ENCODE results near the gene VTA1.
A peak's percentile ranks its signal among the peaks of the same experiment; 100 is the strongest.

VTA1 gene

DNA sequence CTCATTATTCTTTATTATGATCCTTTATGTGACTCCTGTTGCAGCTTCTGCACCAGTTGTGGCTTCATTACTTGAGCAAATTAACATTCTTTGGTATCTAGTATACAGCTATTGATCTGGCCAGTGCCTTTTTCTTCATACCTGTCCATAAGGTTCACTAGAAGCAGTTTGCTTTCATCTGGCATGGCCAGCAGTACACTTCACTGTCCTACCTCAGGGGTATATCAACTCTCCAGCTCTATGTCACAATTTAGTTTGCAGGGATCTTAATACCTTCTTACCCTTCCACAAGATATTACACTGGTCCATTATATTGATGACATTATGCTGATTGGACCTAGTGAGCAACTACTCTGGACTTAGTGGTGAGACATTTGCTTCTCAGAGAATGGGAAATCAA is 46.6 kb downstream of the VTA1 start:
- H3K4me1 ChIP-seq (ENCODE audit: control insufficient read depth in 1 of 2, insufficient read depth in 1 of 2, low read depth in 1 of 2, low read length in 1 of 2): no peaks in the 10 kb centered on the region
- no peaks in the 10 kb centered on the region for H3K9me3 ChIP-seq
- peaks cover 21% of the 10 kb centered on the region for H3K36me3 ChIP-seq
- TF ChIP-seq, protein P1, sequence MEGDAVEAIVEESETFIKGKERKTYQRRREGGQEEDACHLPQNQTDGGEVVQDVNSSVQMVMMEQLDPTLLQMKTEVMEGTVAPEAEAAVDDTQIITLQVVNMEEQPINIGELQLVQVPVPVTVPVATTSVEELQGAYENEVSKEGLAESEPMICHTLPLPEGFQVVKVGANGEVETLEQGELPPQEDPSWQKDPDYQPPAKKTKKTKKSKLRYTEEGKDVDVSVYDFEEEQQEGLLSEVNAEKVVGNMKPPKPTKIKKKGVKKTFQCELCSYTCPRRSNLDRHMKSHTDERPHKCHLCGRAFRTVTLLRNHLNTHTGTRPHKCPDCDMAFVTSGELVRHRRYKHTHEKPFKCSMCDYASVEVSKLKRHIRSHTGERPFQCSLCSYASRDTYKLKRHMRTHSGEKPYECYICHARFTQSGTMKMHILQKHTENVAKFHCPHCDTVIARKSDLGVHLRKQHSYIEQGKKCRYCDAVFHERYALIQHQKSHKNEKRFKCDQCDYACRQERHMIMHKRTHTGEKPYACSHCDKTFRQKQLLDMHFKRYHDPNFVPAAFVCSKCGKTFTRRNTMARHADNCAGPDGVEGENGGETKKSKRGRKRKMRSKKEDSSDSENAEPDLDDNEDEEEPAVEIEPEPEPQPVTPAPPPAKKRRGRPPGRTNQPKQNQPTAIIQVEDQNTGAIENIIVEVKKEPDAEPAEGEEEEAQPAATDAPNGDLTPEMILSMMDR (IDR thresholded peaks at IDR 0.05): no peak
- no peak overlapping the region for H3K4me3 ChIP-seq (ENCODE audit: low read depth in 1 of 2, low read length in 1 of 2)
- no peaks in the 10 kb centered on the region for H3K27me3 ChIP-seq
- H3K27ac ChIP-seq: no peak overlapping the region

DNA sequence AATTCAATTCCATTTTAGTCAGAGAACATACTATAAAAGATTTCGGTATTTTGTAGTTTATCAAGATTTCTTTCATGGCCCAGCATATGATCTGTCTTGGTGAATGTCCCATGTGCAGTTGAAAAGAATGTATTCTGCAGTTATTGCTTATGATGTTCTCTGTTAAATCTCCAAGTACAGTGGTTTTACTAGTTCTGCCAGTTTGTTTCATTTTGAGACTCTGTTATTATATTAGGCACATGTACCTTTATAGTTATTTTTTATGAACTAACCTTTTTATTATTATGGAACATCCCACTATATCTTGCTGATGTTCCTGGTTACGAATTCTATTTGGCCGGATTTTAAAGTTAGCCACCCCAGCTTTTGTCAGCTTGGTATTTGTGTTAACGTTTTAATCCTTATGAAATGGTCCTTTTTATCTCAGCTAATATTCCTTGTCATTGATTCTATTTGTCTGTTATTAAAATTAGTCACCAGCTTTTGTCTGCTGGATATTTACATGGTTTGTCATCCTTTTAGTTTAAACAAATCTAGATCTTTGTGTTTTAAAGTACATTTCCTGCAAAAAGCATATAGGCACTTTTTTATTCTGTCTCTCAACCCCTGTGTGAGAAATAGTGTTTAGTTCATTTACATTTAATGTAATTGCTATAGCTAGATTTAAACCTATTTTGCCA is 48.9 kb downstream of the VTA1 start:
- Histone ChIP-seq H3K4me3 (ENCODE audit: low read depth in 1 of 2, low read length in 1 of 2) (no peak overlapping the region), H3K36me3 (peaks cover 24% of the 10 kb centered on the region), H3K27ac (no peak overlapping the region), H3K4me1 (ENCODE audit: control insufficient read depth in 1 of 2, insufficient read depth in 1 of 2, low read depth in 1 of 2, low read length in 1 of 2) (no peaks in the 10 kb centered on the region), H3K27me3 (no peaks in the 10 kb centered on the region), H3K9me3 (no peaks in the 10 kb centered on the region)
- TF ChIP-seq, protein P1 (IDR thresholded peaks at IDR 0.05): no peak

DNA sequence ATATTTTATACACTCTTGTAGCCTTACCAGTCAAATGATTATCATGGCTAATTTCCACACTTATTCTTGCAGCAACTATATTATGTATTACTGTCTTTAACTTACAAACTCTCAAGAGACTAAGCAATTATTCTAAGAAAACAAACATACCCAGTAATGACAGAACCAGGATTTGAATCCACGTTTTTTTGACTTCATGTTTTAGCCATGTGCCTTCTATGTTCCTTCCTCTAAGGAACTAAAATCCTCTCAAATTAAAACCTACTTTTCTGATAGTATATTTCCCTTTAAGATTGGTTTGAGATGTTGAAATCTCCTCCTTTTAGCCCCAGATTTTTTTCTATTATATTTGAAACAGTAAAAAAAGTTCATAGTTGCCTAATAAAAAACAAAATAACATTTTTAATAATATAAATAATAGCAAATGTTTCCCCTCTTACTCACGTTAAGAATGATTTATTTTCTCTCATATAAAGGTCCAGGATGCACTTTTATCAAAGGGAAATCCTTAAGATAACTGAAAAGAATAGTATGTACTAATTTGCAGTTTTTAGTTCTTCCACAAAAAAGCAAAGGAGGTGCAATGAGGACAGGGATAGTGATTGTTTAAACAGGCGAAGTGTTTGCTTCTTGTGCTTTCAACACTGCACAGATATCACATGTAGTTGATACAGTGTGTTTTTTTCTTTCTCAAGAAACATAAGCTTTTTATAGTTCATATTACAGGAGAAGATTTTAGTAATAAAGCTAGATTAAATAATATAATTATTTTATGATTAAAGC is 54.0 kb downstream of the VTA1 start:
- TF ChIP-seq, protein P1 (IDR thresholded peaks at IDR 0.05): no peak
- H3K9me3 ChIP-seq: no peaks in the 10 kb centered on the region
- no peak overlapping the region for H3K4me3 ChIP-seq (ENCODE audit: low read depth in 1 of 2, low read length in 1 of 2)
- H3K27ac ChIP-seq: no peak overlapping the region
- H3K27me3 ChIP-seq: no peaks in the 10 kb centered on the region
- no peaks in the 10 kb centered on the region for H3K4me1 ChIP-seq (ENCODE audit: control insufficient read depth in 1 of 2, insufficient read depth in 1 of 2, low read depth in 1 of 2, low read length in 1 of 2)
- peaks cover 41% of the 10 kb centered on the region for H3K36me3 ChIP-seq

DNA sequence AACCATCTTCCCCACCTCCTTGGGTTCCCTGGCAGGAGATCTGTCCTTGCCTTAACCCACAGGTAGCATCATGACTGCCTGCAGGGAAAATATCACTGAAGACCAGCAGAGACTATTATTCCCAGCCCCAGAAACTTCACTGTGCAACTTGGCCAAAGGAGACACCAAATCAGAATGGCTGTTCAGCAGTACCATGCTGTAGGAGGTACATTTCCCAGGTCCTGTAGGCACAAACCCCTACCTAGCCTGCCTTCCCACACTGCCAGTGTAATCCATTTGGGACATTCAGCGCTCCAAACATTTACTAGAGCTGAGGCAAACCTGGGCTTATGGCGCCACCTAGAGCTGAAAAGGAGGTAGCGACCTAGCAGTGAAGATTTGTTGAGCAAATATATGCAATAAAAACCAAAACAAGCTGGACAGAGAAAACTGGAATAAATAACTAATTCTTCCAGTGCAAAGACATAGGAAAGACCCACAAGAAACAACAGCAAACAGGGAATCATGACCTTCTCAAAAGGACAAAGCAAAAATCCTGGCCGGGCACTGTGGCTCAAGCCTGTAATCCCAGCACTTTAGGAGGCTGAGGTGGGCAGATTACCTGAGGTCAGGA is 60.3 kb downstream of the VTA1 start:
- no peak overlapping the region for H3K4me3 ChIP-seq (ENCODE audit: low read depth in 1 of 2, low read length in 1 of 2)
- no peaks in the 10 kb centered on the region for H3K9me3 ChIP-seq
- peaks cover 25% of the 10 kb centered on the region for H3K36me3 ChIP-seq
- no peaks in the 10 kb centered on the region for H3K4me1 ChIP-seq (ENCODE audit: control insufficient read depth in 1 of 2, insufficient read depth in 1 of 2, low read depth in 1 of 2, low read length in 1 of 2)
- H3K27ac ChIP-seq: no peak overlapping the region
- TF ChIP-seq, protein P1 (IDR thresholded peaks at IDR 0.05): peak; percentile 51
- H3K27me3 ChIP-seq: no peaks in the 10 kb centered on the region

DNA sequence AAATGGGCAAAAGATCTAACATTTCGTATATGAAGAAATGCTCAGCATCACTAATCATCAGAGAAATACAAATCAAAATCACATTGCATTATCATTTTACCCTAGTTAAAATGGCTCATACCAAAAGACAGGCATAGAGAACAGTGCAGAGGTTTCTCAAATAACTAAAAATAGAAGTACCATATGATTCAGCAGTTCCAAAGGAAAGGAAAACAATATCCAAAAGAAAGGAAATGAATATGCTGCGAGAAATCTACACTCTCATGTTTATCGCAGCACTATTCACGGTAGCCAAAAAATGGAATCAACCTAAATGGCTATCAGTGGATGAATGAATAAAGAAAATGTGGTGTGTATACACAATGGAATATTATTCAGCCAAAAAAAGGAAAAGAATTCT is 63.5 kb downstream of the VTA1 start:
- H3K27ac ChIP-seq: no peak overlapping the region
- H3K4me1 ChIP-seq (ENCODE audit: control insufficient read depth in 1 of 2, insufficient read depth in 1 of 2, low read depth in 1 of 2, low read length in 1 of 2): no peaks in the 10 kb centered on the region
- H3K4me3 ChIP-seq (ENCODE audit: low read depth in 1 of 2, low read length in 1 of 2): no peak overlapping the region
- TF ChIP-seq, protein P1 (IDR thresholded peaks at IDR 0.05): no peak
- H3K9me3 ChIP-seq: no peaks in the 10 kb centered on the region
- H3K36me3 ChIP-seq: peaks cover 41% of the 10 kb centered on the region
- no peaks in the 10 kb centered on the region for H3K27me3 ChIP-seq

Measured in neutrophil (primary cell).